HepG2 (cell line): ENCODE data around the gene SH3BGR.

Source experiments
- CC2D1A ChIP-seq: sonication (generic); formaldehyde crosslinking; IDR thresholded peaks from 2 replicates; pipeline ENCODE4 v1.8.1; 2023; ENCODE audit warnings: mild to moderate bottlenecking, missing genetic modification reagents
- ZNF34 ChIP-seq: sonication (generic); formaldehyde crosslinking; IDR thresholded peaks from 2 replicates; pipeline ENCODE4 v1.4.0; 2020; ENCODE audit warnings: mild to moderate bottlenecking, missing genetic modification reagents, borderline replicate concordance

GRCh38 chr21:39523915-39524314, 72.1 kb downstream of the SH3BGR start:
- TF ChIP-seq ZNF34, result no peak
- no peak for TF ChIP-seq CC2D1A
